HepG2 (cell line): ENCODE results near the gene ALCAM. TPM values are rescaled to one million over a fixed set of nuclear protein-coding genes. Genes with fewer than 3 reads are reported as not detected.

Experiments
- BCL6 ChIP-seq: IDR thresholded peaks from 2 replicates; pipeline ENCODE4 v1.6.1; 2016; ENCODE audit warnings: missing genetic modification reagents, missing compliant biosample characterization
- CEBPG ChIP-seq: IDR thresholded peaks from 2 replicates; pipeline ENCODE4 v1.6.1; 2016
- EP300 ChIP-seq, 3 experiments: sonication (generic) in 1 of 3; formaldehyde crosslinking in 1 of 3; IDR thresholded peaks; 2 replicates each; pipeline versions ENCODE4 v1.5.1 to v1.6.1; 2011 to 2020; ENCODE audit warnings: low read depth in 2 of 3, low read length in 2 of 3, borderline replicate concordance in 1 of 3, improper control_type of control experiment in 1 of 3, mild to moderate bottlenecking in 1 of 3, missing genetic modification reagents in 1 of 3, moderate library complexity in 1 of 3
- FOSL2 ChIP-seq: sonication (generic); formaldehyde crosslinking; IDR thresholded peaks from 2 replicates; pipeline ENCODE4 v1.4.0; 2020; ENCODE audit warnings: missing genetic modification reagents
- FOXK1 ChIP-seq: sonication (generic); formaldehyde crosslinking; IDR thresholded peaks from 2 replicates; pipeline ENCODE4 v1.4.0; 2020; ENCODE audit warnings: low read depth, missing genetic modification reagents, borderline replicate concordance
- POGZ ChIP-seq: sonication (generic); formaldehyde crosslinking; IDR thresholded peaks from 2 replicates; pipeline ENCODE4 v1.4.0; 2020; ENCODE audit warnings: mild to moderate bottlenecking, missing genetic modification reagents
- RBM22 ChIP-seq: fragments of 200-400 bp; formaldehyde crosslinking; optimal IDR thresholded peaks from 2 replicates; pipeline ENCODE3; 2017; ENCODE audit warnings: mild to moderate bottlenecking, low read length, moderate library complexity
- SIN3A ChIP-seq: IDR thresholded peaks from 2 replicates; pipeline ENCODE4 v1.6.1; 2011; ENCODE audit warnings: low read depth, mild to moderate bottlenecking, control low read depth, low read length, borderline replicate concordance
- SOX13 ChIP-seq, 3 experiments: fragments of 450-650 bp in 1 of 3; sonication (generic) in 1 of 3; formaldehyde crosslinking in 1 of 3; IDR thresholded peaks in 2 of 3; conservative IDR thresholded peaks in 1 of 3; 2 replicates each; pipeline versions ENCODE4 v1.5.0 to v1.6.1; 2016 to 2020; ENCODE audit warnings: antibody characterized with exemption in 1 of 3, mild to moderate bottlenecking in 1 of 3, missing compliant biosample characterization in 1 of 3, missing genetic modification reagents in 1 of 3, moderate library complexity in 1 of 3
- YEATS4 ChIP-seq: sonication (generic); formaldehyde crosslinking; IDR thresholded peaks from 2 replicates; pipeline ENCODE4 v1.4.0; 2020; ENCODE audit warnings: missing genetic modification reagents, borderline replicate concordance
- ZBTB1 ChIP-seq: sonication (generic); formaldehyde crosslinking; IDR thresholded peaks from 2 replicates; pipeline ENCODE4 v1.4.0; 2020; ENCODE audit warnings: missing genetic modification reagents, borderline replicate concordance
- ZEB1 ChIP-seq: IDR thresholded peaks from 2 replicates; pipeline ENCODE4 v1.6.1; 2012; ENCODE audit warnings: mild to moderate bottlenecking, low read depth, inconsistent platforms; ENCODE audit not compliant: insufficient replicate concordance
- ZFP41 ChIP-seq: sonication (generic); formaldehyde crosslinking; IDR thresholded peaks from 2 replicates; pipeline ENCODE4 v1.4.0; 2020; ENCODE audit warnings: mild to moderate bottlenecking, missing genetic modification reagents, borderline replicate concordance
- ZNF224 ChIP-seq: sonication (generic); formaldehyde crosslinking; IDR thresholded peaks from 2 replicates; pipeline ENCODE4 v1.5.0; 2020; ENCODE audit warnings: mild to moderate bottlenecking, missing genetic modification reagents
- ZNF501 ChIP-seq: sonication (generic); formaldehyde crosslinking; IDR thresholded peaks from 2 replicates; pipeline ENCODE4 v1.5.1; 2020; ENCODE audit warnings: mild to moderate bottlenecking, moderate library complexity, missing genetic modification reagents
- ZNF678 ChIP-seq: sonication (generic); formaldehyde crosslinking; IDR thresholded peaks from 2 replicates; pipeline ENCODE4 v1.4.0; 2020; ENCODE audit warnings: mild to moderate bottlenecking, missing genetic modification reagents
- ZNF816 ChIP-seq: sonication (generic); formaldehyde crosslinking; IDR thresholded peaks from 2 replicates; pipeline ENCODE4 v1.8.0; 2022; ENCODE audit warnings: missing genetic modification reagents, mild to moderate bottlenecking, borderline replicate concordance
- ZSCAN21 ChIP-seq: sonication (generic); formaldehyde crosslinking; IDR thresholded peaks from 2 replicates; pipeline ENCODE4 v1.8.0; 2022; ENCODE audit warnings: mild to moderate bottlenecking, missing genetic modification reagents, moderate library complexity, borderline replicate concordance
- polyA plus RNA-seq, 8 experiments: library from polyadenylated mRNA; depleted of rRNA in 3 of 8; stranded (reverse) in 7 of 8; unstranded in 1 of 8; fragments of >200 nt; fragmentation: Illumina TruSeq in 4 of 8; extraction: Trizol in 4 of 8; gene quantifications; 2 replicates each; pipeline versions ENCODE4 v1.2.1 to v1.2.3, GENCODE V29; 2011 to 2016; ENCODE audit warnings: low read depth in 4 of 8, missing spikeins in 1 of 8, mixed read lengths in 1 of 8; ENCODE audit not compliant: insufficient read depth in 1 of 8
- total RNA-seq, 5 experiments: library from RNA; depleted of rRNA; stranded (reverse); fragments of >200 nt; fragmentation: Illumina TruSeq; extraction: Trizol; gene quantifications; 2 replicates each; pipeline ENCODE4 v1.2.3, GENCODE V29; 2016; ENCODE audit warnings: low read depth in 1 of 5
- TF ChIP-seq, protein P1 (sequence below), 2 experiments: fragments of 450-650 bp in 1 of 2; sonication (generic) in 1 of 2; formaldehyde crosslinking; IDR thresholded peaks; 2 replicates each; pipeline versions ENCODE4 v1.5.0 to v1.8.0; 2020 to 2022; ENCODE audit warnings: mild to moderate bottlenecking in 1 of 2, missing genetic modification reagents in 1 of 2
- TF ChIP-seq, protein P2 (sequence below): sonication (generic); formaldehyde crosslinking; IDR thresholded peaks from 2 replicates; pipeline ENCODE4 v1.4.0; 2020; ENCODE audit warnings: missing genetic modification reagents; ENCODE audit errors: not compliant biosample characterization
- TF ChIP-seq, protein P3 (sequence below): sonication (generic); formaldehyde crosslinking; IDR thresholded peaks from 2 replicates; pipeline ENCODE4 v1.9.0; 2021; ENCODE audit warnings: missing genetic modification reagents, borderline replicate concordance
- TF ChIP-seq, protein P4 (sequence below): IDR thresholded peaks from 2 replicates; pipeline ENCODE4 v1.6.1; 2016; ENCODE audit warnings: control low read depth
- TF ChIP-seq, protein P5 (sequence below): IDR thresholded peaks from 2 replicates; pipeline ENCODE4 v1.6.1; 2016; ENCODE audit warnings: low read depth
- TF ChIP-seq, protein P6 (sequence below): IDR thresholded peaks from 2 replicates; pipeline ENCODE4 v1.6.1; 2016; ENCODE audit warnings: low read depth, borderline replicate concordance

Gene ALCAM
- total and polyA plus RNA-seq, 2 of the 13 experiments (the other 11 are each of a cell fraction or from before 2014, with no cell fraction given) = 26.0 to 33.1 TPM

DNA sequence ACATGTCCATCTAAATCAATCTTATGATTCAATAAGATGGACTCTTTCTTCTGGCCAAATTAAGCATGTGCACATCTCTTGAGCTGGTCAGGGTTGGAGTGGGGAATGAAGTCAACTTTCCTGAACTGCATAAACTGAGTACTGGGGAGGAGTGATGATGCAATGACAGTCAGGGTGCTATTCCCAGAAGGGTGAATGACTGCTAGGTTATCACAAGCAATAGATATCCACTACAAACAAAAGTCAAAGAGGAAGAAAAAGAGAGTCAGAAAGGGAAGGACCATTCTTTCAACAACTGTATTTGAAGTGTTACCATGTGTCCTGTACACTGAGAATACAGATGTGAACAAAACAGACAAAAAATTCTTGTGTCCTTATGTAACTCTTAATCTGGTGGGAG is 70.0 kb downstream of the ALCAM start (continued):
- TF ChIP-seq ZSCAN21 (CRISPR knock-in tag) = no peak
- TF ChIP-seq, protein P1, sequence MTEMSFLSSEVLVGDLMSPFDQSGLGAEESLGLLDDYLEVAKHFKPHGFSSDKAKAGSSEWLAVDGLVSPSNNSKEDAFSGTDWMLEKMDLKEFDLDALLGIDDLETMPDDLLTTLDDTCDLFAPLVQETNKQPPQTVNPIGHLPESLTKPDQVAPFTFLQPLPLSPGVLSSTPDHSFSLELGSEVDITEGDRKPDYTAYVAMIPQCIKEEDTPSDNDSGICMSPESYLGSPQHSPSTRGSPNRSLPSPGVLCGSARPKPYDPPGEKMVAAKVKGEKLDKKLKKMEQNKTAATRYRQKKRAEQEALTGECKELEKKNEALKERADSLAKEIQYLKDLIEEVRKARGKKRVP (CRISPR knock-in tag; IDR thresholded peaks at IDR 0.05) = peak in 1 of 2 experiments; percentile 55; a peak in 1 of 4 replicates
- peak; percentile 74 for TF ChIP-seq CEBPG (CRISPR knock-in tag)
- TF ChIP-seq ZEB1 = no peak
- TF ChIP-seq ZNF501 = no peak
- TF ChIP-seq ZNF816 = no peak
- TF ChIP-seq, protein P2, sequence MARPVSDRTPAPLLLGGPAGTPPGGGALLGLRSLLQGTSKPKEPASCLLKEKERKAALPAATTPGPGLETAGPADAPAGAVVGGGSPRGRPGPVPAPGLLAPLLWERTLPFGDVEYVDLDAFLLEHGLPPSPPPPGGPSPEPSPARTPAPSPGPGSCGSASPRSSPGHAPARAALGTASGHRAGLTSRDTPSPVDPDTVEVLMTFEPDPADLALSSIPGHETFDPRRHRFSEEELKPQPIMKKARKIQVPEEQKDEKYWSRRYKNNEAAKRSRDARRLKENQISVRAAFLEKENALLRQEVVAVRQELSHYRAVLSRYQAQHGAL (CRISPR knock-in tag) = no peak
- TF ChIP-seq SIN3A = no peak
- TF ChIP-seq ZFP41 (CRISPR knock-in tag) = no peak
- no peak for TF ChIP-seq SOX13 (IDR thresholded peaks at IDR 0.05)
- TF ChIP-seq SOX13 (CRISPR knock-in tag; conservative IDR thresholded peaks at IDR 0.05 in 1 of 2, IDR thresholded peaks at IDR 0.05 in 1 of 2) = peak in 1 of 2 experiments; percentile 55; a peak in 2 of 4 replicates
- TF ChIP-seq FOSL2 (CRISPR knock-in tag) = peak; percentile 29; the same call in 1 of the 2 replicates
- TF ChIP-seq BCL6 (CRISPR knock-in tag) = peak; percentile 46; the same call in 1 of the 2 replicates
- TF ChIP-seq, protein P3, sequence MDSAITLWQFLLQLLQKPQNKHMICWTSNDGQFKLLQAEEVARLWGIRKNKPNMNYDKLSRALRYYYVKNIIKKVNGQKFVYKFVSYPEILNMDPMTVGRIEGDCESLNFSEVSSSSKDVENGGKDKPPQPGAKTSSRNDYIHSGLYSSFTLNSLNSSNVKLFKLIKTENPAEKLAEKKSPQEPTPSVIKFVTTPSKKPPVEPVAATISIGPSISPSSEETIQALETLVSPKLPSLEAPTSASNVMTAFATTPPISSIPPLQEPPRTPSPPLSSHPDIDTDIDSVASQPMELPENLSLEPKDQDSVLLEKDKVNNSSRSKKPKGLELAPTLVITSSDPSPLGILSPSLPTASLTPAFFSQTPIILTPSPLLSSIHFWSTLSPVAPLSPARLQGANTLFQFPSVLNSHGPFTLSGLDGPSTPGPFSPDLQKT (CRISPR knock-in tag) = no peak
- no peak for TF ChIP-seq YEATS4 (CRISPR knock-in tag)
- TF ChIP-seq ZBTB1 = no peak
- TF ChIP-seq FOXK1 (CRISPR knock-in tag) = no peak
- TF ChIP-seq, protein P4, sequence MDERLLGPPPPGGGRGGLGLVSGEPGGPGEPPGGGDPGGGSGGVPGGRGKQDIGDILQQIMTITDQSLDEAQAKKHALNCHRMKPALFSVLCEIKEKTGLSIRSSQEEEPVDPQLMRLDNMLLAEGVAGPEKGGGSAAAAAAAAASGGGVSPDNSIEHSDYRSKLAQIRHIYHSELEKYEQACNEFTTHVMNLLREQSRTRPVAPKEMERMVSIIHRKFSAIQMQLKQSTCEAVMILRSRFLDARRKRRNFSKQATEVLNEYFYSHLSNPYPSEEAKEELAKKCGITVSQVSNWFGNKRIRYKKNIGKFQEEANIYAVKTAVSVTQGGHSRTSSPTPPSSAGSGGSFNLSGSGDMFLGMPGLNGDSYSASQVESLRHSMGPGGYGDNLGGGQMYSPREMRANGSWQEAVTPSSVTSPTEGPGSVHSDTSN = no peak
- TF ChIP-seq ZNF678 = no peak
- TF ChIP-seq, protein P5, sequence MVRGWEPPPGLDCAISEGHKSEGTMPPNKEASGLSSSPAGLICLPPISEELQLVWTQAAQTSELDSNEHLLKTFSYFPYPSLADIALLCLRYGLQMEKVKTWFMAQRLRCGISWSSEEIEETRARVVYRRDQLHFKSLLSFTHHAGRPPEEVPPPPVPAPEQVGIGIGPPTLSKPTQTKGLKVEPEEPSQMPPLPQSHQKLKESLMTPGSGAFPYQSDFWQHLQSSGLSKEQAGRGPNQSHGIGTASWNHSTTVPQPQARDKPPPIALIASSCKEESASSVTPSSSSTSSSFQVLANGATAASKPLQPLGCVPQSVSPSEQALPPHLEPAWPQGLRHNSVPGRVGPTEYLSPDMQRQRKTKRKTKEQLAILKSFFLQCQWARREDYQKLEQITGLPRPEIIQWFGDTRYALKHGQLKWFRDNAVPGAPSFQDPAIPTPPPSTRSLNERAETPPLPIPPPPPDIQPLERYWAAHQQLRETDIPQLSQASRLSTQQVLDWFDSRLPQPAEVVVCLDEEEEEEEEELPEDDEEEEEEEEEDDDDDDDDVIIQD = no peak
- TF ChIP-seq RBM22 = no peak
- no peak for TF ChIP-seq EP300 (IDR thresholded peaks at IDR 0.05; ENCODE audit: low read depth in 2 of 2, low read length in 2 of 2)
- no peak for TF ChIP-seq EP300 (CRISPR knock-in tag; IDR thresholded peaks at IDR 0.05; ENCODE audit: borderline replicate concordance)
- TF ChIP-seq, protein P6, sequence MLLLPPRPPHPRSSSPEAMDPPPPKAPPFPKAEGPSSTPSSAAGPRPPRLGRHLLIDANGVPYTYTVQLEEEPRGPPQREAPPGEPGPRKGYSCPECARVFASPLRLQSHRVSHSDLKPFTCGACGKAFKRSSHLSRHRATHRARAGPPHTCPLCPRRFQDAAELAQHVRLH (CRISPR knock-in tag) = no peak
- 0 out of 2 replicates have a peak, but pooled peaks have one; percentile 43 for TF ChIP-seq POGZ (CRISPR knock-in tag)
- TF ChIP-seq ZNF224 = no peak
